WTC11 (cell line): ENCODE results near the gene NAA16.

Source experiments
- GTF2I ChIP-seq: fragments of 250-450 bp; sonication (Bioruptor Pico); conservative IDR thresholded peaks from 2 replicates; pipeline ENCODE4 v1.4.0; 2021; ENCODE audit warnings: mild to moderate bottlenecking
- NR2C2 ChIP-seq: sonication (generic); formaldehyde crosslinking; IDR thresholded peaks from 2 replicates; pipeline ENCODE4 v1.8.0; 2022; ENCODE audit warnings: mild to moderate bottlenecking, missing genetic modification reagents
- NR3C1 ChIP-seq: sonication (generic); formaldehyde crosslinking; conservative IDR thresholded peaks from 2 replicates; pipeline ENCODE4 v1.8.1; 2023; ENCODE audit warnings: low read depth, mild to moderate bottlenecking, missing genetic modification reagents
- TF ChIP-seq, protein P1 (sequence below): fragments of 200-600 bp; IDR thresholded peaks from 2 replicates; pipeline ENCODE4 v1.8.0; 2022; ENCODE audit warnings: antibody characterized with exemption
- TF ChIP-seq, protein P2 (sequence below): fragments of 250-450 bp; sonication (Bioruptor Pico); IDR thresholded peaks from 2 replicates; pipeline ENCODE4 v2.1.2; 2022; ENCODE audit warnings: mild to moderate bottlenecking, moderate library complexity

DNA sequence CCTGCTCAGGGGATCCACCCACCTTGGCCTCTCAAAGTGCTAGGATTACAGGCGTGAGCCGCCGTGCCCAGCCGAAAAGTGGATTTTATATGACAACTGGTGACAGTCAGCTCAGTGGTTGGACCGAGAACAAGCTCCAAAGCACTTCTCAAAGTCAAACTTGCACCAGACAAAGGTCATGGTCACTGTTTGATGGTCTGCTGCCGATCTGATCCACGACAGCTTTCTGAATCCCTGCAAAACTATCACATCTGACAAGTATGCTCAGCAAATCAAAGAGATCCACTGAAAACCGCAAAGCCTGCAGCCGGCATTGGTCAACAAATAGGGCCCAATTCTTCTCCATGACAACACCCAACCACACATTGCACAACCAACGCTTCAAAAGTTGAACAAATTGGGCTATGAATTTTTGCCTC is 21.6 kb upstream of the NAA16 start:
- TF ChIP-seq, protein P1, sequence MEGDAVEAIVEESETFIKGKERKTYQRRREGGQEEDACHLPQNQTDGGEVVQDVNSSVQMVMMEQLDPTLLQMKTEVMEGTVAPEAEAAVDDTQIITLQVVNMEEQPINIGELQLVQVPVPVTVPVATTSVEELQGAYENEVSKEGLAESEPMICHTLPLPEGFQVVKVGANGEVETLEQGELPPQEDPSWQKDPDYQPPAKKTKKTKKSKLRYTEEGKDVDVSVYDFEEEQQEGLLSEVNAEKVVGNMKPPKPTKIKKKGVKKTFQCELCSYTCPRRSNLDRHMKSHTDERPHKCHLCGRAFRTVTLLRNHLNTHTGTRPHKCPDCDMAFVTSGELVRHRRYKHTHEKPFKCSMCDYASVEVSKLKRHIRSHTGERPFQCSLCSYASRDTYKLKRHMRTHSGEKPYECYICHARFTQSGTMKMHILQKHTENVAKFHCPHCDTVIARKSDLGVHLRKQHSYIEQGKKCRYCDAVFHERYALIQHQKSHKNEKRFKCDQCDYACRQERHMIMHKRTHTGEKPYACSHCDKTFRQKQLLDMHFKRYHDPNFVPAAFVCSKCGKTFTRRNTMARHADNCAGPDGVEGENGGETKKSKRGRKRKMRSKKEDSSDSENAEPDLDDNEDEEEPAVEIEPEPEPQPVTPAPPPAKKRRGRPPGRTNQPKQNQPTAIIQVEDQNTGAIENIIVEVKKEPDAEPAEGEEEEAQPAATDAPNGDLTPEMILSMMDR, result no peak
- no peak for TF ChIP-seq GTF2I (CRISPR knock-in tag)
- TF ChIP-seq, protein P2, sequence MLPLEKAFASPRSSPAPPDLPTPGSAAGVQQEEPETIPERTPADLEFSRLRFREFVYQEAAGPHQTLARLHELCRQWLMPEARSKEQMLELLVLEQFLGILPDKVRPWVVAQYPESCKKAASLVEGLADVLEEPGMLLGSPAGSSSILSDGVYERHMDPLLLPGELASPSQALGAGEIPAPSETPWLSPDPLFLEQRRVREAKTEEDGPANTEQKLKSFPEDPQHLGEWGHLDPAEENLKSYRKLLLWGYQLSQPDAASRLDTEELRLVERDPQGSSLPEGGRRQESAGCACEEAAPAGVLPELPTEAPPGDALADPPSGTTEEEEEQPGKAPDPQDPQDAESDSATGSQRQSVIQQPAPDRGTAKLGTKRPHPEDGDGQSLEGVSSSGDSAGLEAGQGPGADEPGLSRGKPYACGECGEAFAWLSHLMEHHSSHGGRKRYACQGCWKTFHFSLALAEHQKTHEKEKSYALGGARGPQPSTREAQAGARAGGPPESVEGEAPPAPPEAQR, result no peak
- no peak for TF ChIP-seq NR2C2
- TF ChIP-seq NR3C1, result no peak
